Hepatocyte (in vitro differentiated cells): ENCODE measurements around the gene CENPP.

Experiments used
- EZH2phosphoT487 ChIP-seq: fragments of 200-600 bp; sonication (generic); IDR thresholded peaks from one replicate; pipeline ENCODE4 v1.6.1; 2018; ENCODE audit warnings: antibody characterized with exemption, mild to moderate bottlenecking, low read depth, moderate library complexity; ENCODE audit not compliant: unreplicated experiment, severe bottlenecking
- TF ChIP-seq, protein P1 (sequence below): fragments of 200-600 bp; sonication (generic); IDR thresholded peaks from 2 replicates; pipeline ENCODE4 v1.5.1; 2016; ENCODE audit warnings: antibody characterized with exemption, mild to moderate bottlenecking; ENCODE audit not compliant: poor library complexity

- TF ChIP-seq, protein P1, sequence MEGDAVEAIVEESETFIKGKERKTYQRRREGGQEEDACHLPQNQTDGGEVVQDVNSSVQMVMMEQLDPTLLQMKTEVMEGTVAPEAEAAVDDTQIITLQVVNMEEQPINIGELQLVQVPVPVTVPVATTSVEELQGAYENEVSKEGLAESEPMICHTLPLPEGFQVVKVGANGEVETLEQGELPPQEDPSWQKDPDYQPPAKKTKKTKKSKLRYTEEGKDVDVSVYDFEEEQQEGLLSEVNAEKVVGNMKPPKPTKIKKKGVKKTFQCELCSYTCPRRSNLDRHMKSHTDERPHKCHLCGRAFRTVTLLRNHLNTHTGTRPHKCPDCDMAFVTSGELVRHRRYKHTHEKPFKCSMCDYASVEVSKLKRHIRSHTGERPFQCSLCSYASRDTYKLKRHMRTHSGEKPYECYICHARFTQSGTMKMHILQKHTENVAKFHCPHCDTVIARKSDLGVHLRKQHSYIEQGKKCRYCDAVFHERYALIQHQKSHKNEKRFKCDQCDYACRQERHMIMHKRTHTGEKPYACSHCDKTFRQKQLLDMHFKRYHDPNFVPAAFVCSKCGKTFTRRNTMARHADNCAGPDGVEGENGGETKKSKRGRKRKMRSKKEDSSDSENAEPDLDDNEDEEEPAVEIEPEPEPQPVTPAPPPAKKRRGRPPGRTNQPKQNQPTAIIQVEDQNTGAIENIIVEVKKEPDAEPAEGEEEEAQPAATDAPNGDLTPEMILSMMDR: no peak
- TF ChIP-seq EZH2phosphoT487: no peak
These were observed 225.0 kb downstream of the CENPP start for GRCh38 chr9:92550765-92551164.
